HG03139 (cell line): ENCODE data around the gene PRXL2A.
"Not testable (repeated sequence)": the region's sequence is repeated elsewhere in the genome, so short reads cannot be mapped to it uniquely, and the experiment has no call there.

ENCODE experiments used
- ATAC-seq: cut with Tn5 transposase; IDR thresholded peaks from one replicate; pipeline ENCODE4 v1.9.1; 2021; ENCODE audit not compliant: unreplicated experiment

Gene PRXL2A

DNA sequence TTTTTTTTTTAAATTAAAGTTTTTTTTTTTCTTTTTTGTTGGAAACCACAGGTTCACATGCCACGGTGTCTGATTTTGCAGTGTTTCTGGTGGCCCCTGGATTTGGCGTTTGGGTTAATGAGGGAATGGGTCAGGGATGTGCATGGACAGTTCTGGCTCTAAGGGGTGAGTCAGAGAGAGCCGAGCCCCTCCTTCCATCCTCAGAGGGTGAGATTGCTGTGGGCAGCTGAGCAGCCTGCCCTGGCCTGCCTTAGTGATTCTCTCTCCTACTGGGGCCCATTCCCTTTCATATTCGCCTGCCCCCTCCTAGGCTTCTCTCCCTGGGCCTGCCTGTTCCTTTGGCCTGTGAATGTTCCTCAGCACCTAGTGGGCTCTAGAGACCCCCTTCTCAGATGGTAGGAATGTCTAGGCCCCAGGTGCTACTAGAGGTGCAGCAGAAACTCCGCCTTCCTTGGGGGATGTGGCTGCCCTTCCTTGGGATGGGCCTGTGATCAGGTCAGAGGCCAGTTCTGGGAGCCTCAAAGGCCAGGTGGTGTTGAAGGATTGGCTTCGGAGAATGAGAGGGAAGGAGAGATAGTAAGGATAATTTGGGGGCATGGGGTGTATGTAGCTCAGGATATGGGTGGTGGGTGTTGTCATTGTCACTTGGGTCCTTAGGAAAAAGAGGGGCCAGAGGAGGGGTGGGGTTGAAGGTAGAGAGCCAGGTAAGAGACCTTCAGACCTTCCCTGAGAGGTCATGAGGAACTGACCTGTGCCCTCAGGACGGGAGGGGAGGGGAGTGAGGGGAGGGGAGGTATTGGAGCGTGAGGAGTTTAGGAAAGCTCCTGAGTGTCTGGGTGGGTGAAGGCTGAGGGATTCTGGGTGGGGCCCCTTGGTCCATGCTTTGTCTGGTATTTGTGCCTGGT is 65.6 kb downstream of the PRXL2A start:
- no peak for ATAC-seq

DNA sequence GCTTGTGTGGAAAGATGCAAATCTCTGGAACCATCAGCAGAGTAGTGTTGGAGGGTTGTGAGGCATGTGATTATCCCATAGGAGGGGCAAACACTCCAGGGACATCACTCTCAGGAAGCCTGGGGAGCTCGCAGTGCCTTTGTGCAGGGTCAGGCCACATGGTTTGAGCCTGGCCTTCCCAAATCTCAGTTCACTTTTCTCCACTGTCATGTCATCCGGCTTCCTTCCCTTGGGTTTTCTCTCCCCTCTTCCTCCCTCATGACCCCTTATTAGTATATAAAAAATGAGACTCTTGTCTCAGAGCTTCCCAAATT is 66.2 kb downstream of the PRXL2A start:
- ATAC-seq = no peak

DNA sequence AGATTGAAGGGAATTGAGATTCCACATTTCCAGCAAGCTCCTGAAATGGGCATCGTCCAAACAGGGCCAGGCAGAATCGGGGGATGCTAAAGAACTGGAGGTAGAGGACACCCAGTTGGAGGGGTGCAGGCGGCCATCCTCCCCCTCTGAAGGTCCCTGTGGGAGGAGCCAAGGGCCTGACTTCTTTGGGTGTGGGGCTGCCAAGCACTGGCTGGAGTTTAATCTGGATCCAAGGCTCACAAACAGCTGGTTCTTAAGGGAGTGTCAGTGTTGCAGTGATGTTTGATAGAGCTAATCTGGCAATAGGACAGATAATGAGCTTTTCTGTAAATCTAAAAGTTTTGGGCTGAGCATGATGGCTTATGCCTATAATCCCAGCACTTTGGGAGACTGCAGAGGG is 66.6 kb downstream of the PRXL2A start:
- ATAC-seq = no peak

GRCh38 chr10:80475641-80476040 is 67.3 kb downstream of the PRXL2A start:
- ATAC-seq = not testable (repeated sequence)

GRCh38 chr10:80476685-80477084 is 68.3 kb downstream of the PRXL2A start:
- no peak for ATAC-seq

DNA sequence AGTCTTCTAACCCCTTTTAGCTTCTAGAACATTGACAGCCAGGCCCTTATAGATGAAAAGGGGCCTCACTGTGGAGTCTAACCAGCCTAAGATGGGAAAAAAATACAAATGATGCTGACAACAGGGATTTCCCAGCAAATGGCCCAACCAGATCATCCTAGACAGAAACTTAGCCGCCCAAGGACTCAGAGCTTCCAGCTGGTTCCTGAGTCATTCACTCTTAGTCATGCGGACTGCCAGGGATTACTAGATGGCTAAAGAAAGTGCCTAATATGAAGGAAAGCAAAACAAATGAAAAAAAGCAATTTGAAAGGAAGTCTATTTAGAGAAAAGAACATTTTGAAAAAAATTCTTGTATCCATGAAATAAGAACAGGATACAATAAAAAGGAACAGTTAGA is 69.5 kb downstream of the PRXL2A start:
- ATAC-seq = no peak

GRCh38 chr10:80480373-80480772 is 72.0 kb downstream of the PRXL2A start:
- not testable (repeated sequence) for ATAC-seq

DNA sequence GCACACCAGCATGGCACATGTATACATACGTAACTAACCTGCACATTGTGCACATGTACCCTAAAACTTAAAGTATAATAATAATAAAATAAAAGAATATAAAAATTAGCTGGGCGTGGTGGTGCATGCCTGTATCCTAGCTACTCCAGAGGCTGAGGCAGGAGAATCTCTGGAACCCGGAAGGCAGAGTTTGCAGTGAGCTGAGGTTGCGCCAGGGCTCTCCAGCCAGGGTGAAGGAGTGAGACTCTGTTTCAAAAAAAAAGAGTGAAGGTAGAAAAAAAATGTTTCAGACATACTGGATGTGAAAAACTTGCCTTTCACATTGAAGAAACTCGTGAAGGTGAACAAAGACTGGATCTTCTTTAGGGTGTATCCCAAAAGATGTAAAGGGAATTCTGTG is 72.5 kb downstream of the PRXL2A start:
- ATAC-seq = no peak

GRCh38 chr10:80484243-80484642 is 75.9 kb downstream of the PRXL2A start:
- no peak for ATAC-seq

DNA sequence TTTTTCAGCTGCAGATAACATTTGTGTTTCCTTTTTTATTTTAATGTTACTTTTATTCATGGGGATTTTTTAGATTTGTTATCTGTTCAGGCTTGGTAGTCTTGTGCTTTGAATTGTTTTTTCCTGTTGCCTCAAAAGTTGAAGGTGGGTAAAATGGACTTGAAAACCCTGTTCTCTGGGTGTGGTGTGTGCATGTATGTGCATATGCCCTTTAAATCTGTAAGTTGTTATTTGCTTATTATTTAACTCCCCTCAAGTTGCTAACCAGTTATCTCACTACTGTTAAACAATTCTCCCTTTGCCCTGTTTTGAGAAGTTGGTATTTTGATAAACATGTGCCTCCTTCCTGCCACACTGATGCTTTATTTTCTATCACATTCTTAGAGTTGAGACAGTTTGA is 76.3 kb downstream of the PRXL2A start:
- ATAC-seq = no peak

DNA sequence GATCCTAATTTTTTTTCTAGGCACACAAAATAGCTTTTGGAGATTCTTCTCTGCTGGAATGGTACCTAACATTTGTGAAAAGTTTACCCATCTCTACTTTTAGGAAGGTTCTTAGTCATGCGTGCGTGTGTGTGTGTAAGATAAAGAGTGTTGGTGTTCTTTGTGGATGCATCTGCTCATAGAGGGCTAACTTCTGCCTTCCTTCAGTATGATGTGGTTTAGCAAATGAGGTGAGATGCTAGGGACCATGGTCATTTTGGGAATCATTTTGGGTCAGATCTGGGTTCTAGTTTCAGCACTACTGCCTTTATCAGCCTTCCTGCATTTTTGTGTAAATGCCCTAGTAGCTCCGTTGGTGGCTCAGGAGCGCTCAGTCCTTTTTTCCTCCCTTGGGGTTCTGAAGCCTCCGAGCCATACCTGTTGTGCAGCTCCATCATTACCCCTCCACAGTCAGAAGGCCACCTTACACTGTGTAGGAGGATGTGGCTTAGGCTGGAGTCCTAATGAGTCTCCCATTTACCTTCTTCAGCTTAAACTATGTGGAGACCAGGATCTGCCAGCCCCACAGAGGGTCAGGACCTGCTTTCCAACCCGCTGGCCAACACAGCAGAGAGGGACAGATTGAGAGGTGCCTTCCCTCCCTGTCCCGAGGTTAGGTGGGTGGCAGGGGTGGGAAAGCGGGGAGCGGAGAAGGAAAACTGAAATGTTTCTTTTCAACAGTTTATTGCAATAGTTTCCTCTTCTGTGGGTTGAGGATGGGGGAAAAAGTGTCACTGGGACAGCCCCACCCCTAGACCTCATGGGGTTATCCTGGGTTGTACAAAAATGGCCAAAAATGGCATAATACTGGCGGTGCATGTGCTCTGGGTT is 77.0 kb downstream of the PRXL2A start:
- no peak for ATAC-seq

DNA sequence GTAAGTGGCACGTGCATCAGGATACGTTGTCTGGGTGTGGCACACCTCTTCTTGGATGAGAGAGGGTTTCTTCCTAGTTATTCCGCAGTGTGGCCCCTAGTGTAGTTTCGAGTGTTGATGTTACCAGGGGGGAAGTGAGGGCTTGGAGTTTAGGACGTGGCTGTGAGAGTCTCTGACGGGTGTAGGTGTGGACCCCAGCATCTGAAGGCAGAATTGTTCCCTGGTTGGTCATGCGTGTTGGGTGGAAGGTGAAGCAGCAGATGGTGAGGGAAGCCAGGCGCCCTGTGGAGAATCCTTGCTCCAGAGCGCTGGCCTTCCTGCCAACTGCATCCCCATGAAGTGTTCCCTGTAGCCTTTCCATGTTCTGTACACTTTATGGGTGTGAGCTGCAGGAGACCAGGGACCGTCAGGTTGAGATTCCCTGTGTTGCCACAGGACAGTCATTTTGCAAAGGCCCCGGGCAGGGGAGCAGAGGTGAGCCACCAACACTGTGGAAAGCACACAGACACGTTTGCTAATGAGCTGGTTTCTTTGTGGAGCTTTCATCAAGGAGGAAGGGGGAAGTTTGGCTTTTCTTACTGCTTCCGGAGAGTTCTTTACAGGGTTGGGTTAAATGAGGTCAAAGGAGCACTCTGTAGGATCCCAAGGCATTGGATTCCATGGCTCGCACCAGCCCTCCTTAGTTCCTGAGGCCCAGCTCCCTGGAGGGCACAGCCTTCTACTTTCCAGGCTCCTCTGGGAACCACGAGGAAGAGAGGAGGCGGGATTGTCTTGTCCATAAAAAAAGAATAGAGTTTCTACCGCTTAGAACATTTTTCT is 77.8 kb downstream of the PRXL2A start:
- ATAC-seq = no peak
